Activated T-cell treated with anti-CD3 and anti-CD28 coated beads, Interleukin-2, amount 50 U/mL, for 72 hours (primary cell): ENCODE data around the gene WTAP. TPM values are rescaled to one million over a fixed set of nuclear protein-coding genes. Genes with fewer than 3 reads are reported as not detected.
"Not testable (repeated sequence)": the region's sequence is repeated elsewhere in the genome, so short reads cannot be mapped to it uniquely, and the experiment has no call there.

Experiments used
- ATAC-seq, 2 donors: fragments of 150-1000 bp; cut with Tn5 transposase; replicated peaks in 1 of 2; 2 replicates each; pipeline ENCODE4 v1.10.0; 2021; ENCODE audit warnings: moderate library complexity in 2 of 2, mild to moderate bottlenecking in 1 of 2
- DNase-seq, 2 donors: peaks; one replicate each; pipeline ENCODE4 v3.0.0; 2021 to 2022; ENCODE audit warnings: mixed read lengths in 1 of 2
- H3K27ac Mint-ChIP-seq: one replicate; pipeline ENCODE4 v1.8.0; 2022; ENCODE audit warnings: mild to moderate bottlenecking, moderate library complexity, mixed read lengths
- H3K27me3 Mint-ChIP-seq: one replicate; pipeline ENCODE4 v1.8.0; 2022; ENCODE audit warnings: low read depth, mixed read lengths
- H3K36me3 Mint-ChIP-seq, 2 donors: one replicate each; pipeline ENCODE4 v1.8.0; 2022; ENCODE audit warnings: mixed read lengths in 2 of 2, mild to moderate bottlenecking in 1 of 2; ENCODE audit not compliant: insufficient read depth in 2 of 2
- H3K4me1 Mint-ChIP-seq: one replicate; pipeline ENCODE4 v1.8.0; 2022; ENCODE audit warnings: low read depth, mixed read lengths
- H3K4me3 Mint-ChIP-seq, 2 donors: one replicate each; pipeline ENCODE4 v1.8.0; 2022; ENCODE audit warnings: mild to moderate bottlenecking in 2 of 2, mixed read lengths in 2 of 2, moderate library complexity in 2 of 2
- H3K9me3 Mint-ChIP-seq, 2 donors: one replicate each; pipeline ENCODE4 v1.8.0; 2022; ENCODE audit warnings: mixed read lengths in 2 of 2
- total RNA-seq, 2 donors: library from RNA; stranded (reverse); gene quantifications; one replicate each; pipeline ENCODE4 v1.2.3, GENCODE V29; 2022

WTAP gene
- total RNA-seq, 2 donors from 2014 or later: 108 to 109 TPM

DNA sequence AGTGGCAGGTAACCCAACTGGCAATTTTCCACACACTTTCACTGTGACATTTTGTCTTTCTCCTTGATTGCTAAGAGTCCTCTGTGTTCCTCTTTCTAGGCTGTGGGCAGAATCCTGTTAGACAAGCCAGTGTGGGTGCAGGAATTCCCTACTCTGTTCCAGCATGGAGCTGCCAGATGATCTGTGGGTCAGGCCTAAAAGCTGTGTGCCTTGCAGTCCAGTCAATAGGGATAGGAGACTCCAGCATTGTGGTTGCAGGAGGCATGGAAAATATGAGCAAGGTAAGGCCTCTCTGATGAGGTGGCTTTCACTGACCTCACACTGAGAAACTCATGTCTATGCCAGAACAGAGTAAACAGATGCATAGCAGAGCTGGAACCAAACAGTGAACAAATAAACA is 39.6 kb downstream of the WTAP start:
- peak overlapping the region; percentile 25 for H3K27ac Mint-ChIP-seq
- ATAC-seq (no peak), DNase-seq (no peak)
- H3K27me3 Mint-ChIP-seq: no peaks in the 10 kb centered on the region
- H3K4me3 Mint-ChIP-seq: no peak overlapping the region
- H3K4me1 Mint-ChIP-seq: peaks cover 39% of the 10 kb centered on the region
- peaks cover 0 to 2% of the 10 kb centered on the region in 2 donors for H3K9me3 Mint-ChIP-seq
- peaks cover 14 to 40% of the 10 kb centered on the region in 2 donors for H3K36me3 Mint-ChIP-seq

DNA sequence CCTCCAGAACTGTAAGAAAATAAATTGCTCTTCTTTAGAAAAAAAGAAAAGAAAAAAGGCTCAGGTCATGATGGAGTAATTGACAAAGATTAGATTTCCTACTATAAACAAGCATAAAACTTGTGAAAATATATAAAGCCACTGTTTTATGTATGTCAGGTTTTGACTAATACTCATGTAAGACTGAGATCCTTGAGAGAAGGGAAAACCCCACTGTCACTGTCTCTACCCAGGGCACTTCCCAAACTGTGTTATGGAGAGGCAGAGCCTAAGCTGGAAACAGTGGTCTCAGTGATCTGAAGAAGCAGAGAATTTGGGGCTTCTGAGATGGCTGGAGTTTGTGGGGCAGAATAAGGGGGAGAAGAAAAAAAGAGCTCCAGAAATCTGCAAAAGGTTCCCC is 42.2 kb downstream of the WTAP start:
- DNase-seq (no peak), ATAC-seq (peak; percentile 33 to 37)
- Mint-ChIP-seq H3K27me3 (no peaks in the 10 kb centered on the region), H3K4me1 (peaks cover 27% of the 10 kb centered on the region), H3K27ac (peak overlapping the region; percentile 83), H3K4me3 (no peak overlapping the region), H3K36me3 (peaks cover 10 to 40% of the 10 kb centered on the region in 2 donors), H3K9me3 (peaks cover 0 to 2% of the 10 kb centered on the region in 2 donors)

DNA sequence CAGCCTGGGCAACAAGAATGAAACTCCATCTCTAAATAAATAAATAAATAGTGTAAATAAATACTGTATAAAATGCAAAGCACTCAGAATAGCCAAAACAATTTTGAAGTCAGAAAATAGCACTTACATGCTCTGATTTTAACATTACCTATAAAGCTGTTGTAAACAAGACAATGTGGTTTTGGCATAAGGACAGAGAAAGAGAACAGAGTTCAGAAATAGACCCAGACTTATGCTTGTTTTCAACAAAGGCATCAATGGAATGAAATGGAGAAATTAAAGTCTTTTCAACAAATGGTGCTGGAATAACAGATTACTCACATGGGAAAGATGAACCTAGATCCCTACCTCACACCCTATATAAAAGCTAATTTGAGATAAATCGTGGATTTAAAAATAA is 44.9 kb downstream of the WTAP start:
- Mint-ChIP-seq H3K27ac (no peak overlapping the region), H3K4me3 (no peak overlapping the region), H3K36me3 (peaks cover 10 to 39% of the 10 kb centered on the region in 2 donors), H3K4me1 (peaks cover 12% of the 10 kb centered on the region), H3K27me3 (no peaks in the 10 kb centered on the region), H3K9me3 (peaks cover 0 to 2% of the 10 kb centered on the region in 2 donors)
- ATAC-seq (no peak), DNase-seq (no peak)

DNA sequence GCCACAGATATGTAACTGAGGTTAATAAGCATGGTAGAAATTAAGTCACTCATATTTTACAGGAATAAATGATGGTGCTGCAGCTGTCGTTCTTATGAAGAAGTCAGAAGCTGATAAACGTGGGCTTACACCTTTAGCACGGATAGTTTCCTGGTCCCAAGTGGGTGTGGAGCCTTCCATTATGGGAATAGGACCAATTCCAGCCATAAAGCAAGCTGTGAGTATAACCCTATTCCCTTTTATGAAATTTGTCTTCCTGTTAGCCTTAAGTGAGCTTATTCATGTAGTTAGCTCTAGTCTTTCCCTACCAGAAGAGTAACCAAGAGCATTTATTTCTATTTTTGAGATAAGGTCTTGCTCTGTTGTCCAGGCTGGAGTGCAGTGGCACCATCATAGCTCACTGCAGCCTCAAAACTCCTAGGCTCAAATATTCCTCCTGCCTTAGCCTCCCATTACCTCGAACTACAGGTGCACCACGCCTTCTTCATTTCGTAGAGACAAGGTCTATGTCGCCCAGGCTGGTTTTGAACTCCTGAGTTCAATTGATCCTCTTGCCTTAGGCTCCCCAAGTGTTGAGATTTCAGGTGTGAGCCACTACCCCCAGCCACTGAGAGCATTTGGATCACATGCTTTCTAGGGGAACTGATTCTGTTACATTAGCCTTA is 50.1 kb downstream of the WTAP start:
- Mint-ChIP-seq H3K4me1 (peaks cover 15% of the 10 kb centered on the region), H3K27ac (peak overlapping the region; percentile 83), H3K9me3 (no peaks in the 10 kb centered on the region), H3K36me3 (peaks cover 13 to 36% of the 10 kb centered on the region in 2 donors), H3K4me3 (no peak overlapping the region), H3K27me3 (no peaks in the 10 kb centered on the region)
- DNase-seq (no peak), ATAC-seq (peak in 1 of 2 donors; percentile 4)

DNA sequence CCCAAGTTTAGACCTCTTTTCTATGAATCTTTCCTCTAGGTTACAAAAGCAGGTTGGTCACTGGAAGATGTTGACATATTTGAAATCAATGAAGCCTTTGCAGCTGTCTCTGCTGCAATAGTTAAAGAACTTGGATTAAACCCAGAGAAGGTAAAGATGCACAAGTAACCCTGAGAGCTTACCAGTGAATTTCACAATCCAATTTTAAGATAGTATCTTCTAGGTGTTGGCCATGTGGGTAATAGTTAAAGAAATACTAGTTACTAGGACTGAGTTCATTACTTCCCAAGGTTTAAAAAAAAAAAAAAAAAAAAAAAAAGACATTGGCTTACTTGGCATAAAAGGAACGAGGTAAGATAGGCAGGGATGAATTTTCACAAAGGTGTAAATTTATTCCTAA is 50.8 kb downstream of the WTAP start:
- DNase-seq: no peak
- no peak for ATAC-seq
- Mint-ChIP-seq H3K27ac (peak overlapping the region; percentile 70), H3K4me3 (no peak overlapping the region), H3K4me1 (peaks cover 22% of the 10 kb centered on the region), H3K36me3 (peaks cover 16 to 41% of the 10 kb centered on the region in 2 donors), H3K27me3 (no peaks in the 10 kb centered on the region), H3K9me3 (no peaks in the 10 kb centered on the region)

DNA sequence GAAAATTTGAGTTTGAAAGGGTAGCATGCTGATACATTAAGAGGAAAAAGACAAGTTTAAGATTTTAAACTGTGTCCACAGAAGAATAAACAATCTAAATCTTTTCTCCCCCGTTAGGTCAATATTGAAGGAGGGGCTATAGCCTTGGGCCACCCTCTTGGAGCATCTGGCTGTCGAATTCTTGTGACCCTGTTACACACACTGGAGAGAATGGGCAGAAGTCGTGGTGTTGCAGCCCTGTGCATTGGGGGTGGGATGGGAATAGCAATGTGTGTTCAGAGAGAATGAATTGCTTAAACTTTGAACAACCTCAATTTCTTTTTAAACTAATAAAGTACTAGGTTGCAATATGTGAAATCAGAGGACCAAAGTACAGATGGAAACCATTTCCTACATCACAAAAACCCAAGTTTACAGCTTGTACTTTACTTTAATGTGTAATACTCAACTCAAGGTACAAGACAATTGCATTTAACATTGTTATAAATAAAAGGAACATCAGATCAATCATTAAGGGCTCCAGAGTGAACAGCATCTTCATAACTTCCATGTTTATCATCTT is 51.3 kb downstream of the WTAP start:
- H3K27me3 Mint-ChIP-seq: no peaks in the 10 kb centered on the region
- H3K4me1 Mint-ChIP-seq: peaks cover 27% of the 10 kb centered on the region
- no peaks in the 10 kb centered on the region for H3K9me3 Mint-ChIP-seq
- DNase-seq (no peak), ATAC-seq (no peak)
- H3K36me3 Mint-ChIP-seq: peaks cover 16 to 41% of the 10 kb centered on the region in 2 donors
- H3K27ac Mint-ChIP-seq: peak overlapping the region; percentile 70
- H3K4me3 Mint-ChIP-seq: no peak overlapping the region

DNA sequence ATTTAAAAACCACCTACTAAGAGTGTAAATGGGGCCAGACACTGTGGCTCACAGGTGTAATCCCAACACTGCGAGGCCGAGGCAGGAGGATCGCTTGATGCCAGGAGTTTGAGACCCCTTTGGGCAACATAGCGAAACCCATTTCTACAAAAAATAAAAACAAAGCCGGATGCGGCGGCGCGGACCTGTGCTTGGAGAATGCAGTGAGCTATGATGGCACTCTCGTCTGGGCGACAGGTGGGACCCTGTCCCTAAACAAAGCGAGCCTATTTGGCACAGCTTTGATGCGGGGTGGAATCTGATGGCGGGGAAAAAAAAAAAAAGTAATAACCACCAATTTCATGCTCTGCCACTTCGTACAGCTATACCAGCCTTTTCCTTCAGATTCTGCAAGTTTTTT is 61.0 kb downstream of the WTAP start:
- peak overlapping the region; percentile 97 for H3K27ac Mint-ChIP-seq
- peaks cover 11 to 40% of the 10 kb centered on the region in 2 donors for H3K36me3 Mint-ChIP-seq
- no peaks in the 10 kb centered on the region for H3K27me3 Mint-ChIP-seq
- H3K9me3 Mint-ChIP-seq: no peaks in the 10 kb centered on the region
- peak overlapping the region; percentile 96 to 100 for H3K4me3 Mint-ChIP-seq
- H3K4me1 Mint-ChIP-seq: peaks cover 71% of the 10 kb centered on the region
- ATAC-seq (no peak), DNase-seq (peak in 1 of 2 donors; percentile 33)

DNA sequence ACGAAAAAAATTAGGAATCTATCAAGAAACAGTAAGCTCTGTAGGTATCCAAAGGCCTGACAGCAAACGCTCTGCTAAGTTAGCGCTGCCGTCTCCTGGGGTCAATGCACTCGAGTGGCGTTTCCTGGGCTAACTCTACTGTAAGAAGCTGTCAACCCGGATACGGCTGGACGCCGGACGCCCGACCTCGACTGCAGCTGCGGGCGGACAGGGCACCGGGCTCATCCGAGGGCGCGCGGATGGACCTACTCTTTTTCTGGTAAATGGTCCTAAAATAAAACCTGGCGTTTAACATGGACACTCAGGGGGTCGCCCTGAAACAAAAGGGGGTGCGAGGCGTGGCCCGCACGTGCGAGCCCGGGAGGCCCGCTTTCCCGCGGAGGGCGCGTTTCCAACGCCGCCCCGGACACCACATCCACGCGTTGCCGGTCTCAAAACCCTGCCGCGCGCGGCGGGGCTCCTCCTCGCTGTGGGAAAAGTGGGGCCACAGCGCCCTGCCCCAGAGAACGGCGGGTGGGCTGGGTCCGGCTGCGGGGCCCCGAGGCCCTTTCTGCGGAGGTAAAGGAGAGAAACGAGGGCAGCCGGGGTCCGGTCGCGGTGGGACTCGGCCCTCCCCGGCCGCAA is 61.6 kb downstream of the WTAP start:
- peaks cover 11 to 44% of the 10 kb centered on the region in 2 donors for H3K36me3 Mint-ChIP-seq
- no peaks in the 10 kb centered on the region for H3K27me3 Mint-ChIP-seq
- H3K4me3 Mint-ChIP-seq: peak overlapping the region; percentile 96 to 100
- peaks cover 71% of the 10 kb centered on the region for H3K4me1 Mint-ChIP-seq
- DNase-seq (peak; percentile 46 to 61), ATAC-seq (no peak)
- peak overlapping the region; percentile 97 for H3K27ac Mint-ChIP-seq
- H3K9me3 Mint-ChIP-seq: no peaks in the 10 kb centered on the region

DNA sequence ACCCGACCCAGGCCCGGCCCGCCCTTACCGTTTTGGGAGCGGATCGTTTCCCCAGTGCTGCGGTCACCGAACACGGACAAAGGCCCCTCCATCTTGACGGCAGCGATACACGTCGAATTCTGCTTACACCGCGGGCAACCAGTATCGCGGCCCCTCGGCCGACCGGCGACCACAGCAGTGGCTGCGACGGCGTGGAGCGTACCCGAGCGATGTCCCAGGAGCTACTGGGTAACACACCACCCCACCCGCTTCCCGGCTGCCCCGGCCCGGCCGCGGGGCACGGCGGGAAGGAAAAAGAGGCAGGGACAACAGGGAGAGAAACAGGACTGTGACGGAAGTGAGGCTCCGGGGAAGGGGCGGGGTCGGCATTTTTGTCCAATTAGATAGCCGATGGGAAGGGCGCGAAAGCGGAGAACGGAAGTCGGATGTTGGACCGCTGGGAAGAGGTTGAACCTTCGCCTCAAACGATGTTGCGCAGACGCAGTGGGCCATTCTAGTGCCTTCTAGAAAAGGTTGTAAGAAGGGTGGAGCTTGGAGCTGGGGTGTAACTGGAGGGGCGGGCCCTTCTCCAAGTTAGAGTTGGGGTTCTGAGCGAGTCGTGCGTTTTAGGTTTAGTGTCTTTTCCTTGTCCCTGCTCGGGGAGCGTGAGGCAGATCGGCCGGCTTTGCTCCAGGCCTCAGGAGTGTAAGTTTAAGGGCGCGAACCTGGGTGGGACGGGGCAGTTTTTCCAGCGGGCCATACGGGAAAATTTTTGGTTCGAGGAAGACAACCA is 62.3 kb downstream of the WTAP start, which contains the start of gene TCP1:
Gene TCP1, minus strand, starts transcription at position 226 of the 772 bp plus-strand sequence. Its CDS starts 134 bp downstream, at position 92.
- Mint-ChIP-seq H3K9me3 (no peaks in the 10 kb centered on the region), H3K27me3 (no peaks in the 10 kb centered on the region), H3K4me3 (peak within 1 kb of the TSS; percentile 96 to 100), H3K36me3 (peaks cover 11 to 42% of the 10 kb centered on the region in 2 donors), H3K27ac (peak within 1 kb of the TSS; percentile 97), H3K4me1 (peaks cover 71% of the 10 kb centered on the region)
- DNase-seq (peak; percentile 98 to 99), ATAC-seq (peak; percentile 85 to 86)

DNA sequence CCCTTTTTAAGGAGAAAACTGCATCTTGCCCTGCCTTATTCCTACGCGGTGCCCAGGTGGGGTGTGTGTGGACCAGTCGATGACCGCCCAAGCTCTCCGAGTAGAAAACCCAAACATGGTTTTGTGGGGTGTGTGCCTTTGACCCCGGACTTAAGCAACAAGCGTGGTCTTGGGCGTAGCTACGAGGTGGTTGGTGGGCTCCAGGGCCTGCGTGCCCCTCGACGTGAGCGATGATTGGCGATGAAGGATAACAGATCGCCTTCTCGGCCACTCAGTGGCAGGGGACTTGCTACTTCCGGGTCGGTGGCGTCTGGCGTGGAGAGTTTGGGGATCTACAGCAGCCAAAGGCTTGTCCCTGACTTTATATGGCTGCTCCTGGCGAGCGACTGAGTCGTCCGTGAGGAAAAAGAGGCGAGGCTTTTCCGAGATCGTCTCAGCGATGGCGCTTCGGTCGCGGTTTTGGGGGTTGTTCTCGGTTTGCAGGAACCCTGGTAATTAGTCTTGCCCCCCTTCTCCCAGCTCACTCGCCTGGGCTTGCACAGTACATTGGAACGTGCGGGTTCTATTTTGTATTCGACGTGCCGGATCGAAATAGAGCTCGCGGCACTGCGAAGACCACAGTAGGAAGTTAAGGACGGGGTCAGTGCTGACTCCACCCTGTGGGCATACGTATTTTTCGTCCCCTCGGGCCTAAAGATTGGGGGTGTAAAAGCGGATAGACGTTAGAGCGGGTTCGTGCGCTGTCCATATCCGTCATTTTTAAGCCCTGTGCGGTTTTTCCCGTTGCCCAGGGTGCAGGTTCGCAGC is 63.0 kb downstream of the WTAP start, which contains the start of gene MRPL18:
Gene MRPL18, plus strand, starts transcription at position 319 of the 807 bp plus-strand sequence. Its CDS starts 121 bp downstream, at position 440.
- peak; percentile 90 to 94 for DNase-seq
- Mint-ChIP-seq H3K27me3 (no peaks in the 10 kb centered on the region), H3K27ac (peak within 1 kb of the TSS; percentile 97), H3K4me3 (peak within 1 kb of the TSS; percentile 96 to 100), H3K36me3 (peaks cover 13 to 36% of the 10 kb centered on the region in 2 donors), H3K9me3 (no peaks in the 10 kb centered on the region), H3K4me1 (peaks cover 66% of the 10 kb centered on the region)
- peak; percentile 87 to 88 for ATAC-seq

DNA sequence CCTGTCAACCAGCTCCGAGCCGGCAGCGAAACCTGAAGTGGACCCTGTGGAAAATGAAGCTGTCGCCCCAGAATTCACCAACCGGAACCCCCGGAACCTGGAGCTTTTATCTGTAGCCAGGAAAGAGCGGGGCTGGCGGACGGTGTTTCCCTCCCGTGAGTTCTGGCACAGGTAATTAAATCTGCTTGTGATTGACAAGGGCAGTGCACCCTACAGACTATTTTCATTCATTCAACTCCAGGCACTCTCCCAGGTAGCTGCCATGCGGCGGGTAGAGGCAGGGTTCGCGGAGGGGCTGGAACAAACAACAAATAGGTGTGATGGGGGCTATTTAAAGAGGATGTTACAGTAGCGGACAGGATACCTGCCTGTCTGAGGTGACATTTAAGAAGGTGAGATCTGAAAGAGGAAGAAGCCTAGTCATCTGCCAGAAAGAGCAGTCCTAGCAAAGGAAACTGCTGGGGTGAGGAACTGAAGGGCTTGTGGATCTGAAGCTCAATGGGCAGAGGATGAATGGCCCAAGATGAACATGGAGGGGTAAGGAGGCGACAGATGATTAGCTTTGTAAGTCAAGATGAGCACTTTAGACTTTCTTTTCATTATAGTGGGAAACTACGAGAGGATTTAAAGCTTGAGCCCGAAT is 63.8 kb downstream of the WTAP start:
- Mint-ChIP-seq H3K27me3 (no peaks in the 10 kb centered on the region), H3K36me3 (peaks cover 13 to 38% of the 10 kb centered on the region in 2 donors), H3K4me1 (peaks cover 66% of the 10 kb centered on the region), H3K27ac (peak overlapping the region; percentile 97), H3K4me3 (peak overlapping the region; percentile 96 to 100), H3K9me3 (no peaks in the 10 kb centered on the region)
- ATAC-seq: no peak
- DNase-seq: peak in 1 of 2 donors; percentile 17

DNA sequence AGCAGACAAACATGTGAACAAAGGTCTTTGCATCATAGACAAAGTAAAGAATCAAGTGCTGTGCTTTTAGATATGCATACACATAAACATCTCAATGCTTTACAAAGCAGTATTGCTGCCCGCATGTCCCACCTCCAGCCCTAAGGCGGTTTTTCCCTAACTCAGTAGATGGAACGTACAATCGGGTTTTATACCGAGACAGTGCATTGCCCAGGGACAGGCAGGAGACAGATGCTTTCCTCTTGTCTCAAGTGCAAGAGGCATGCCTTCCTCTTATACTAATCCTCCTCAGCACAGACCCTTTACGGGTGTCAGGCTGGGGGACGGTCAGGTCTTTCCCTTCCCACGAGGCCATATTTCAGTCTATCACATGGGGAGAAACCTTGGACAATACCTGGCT is 67.7 kb downstream of the WTAP start:
- not testable (repeated sequence) for H3K27me3 Mint-ChIP-seq, DNase-seq, ATAC-seq, H3K4me3 Mint-ChIP-seq, H3K9me3 Mint-ChIP-seq
- peaks cover 67% of the 10 kb centered on the region for H3K4me1 Mint-ChIP-seq
- peak overlapping the region; percentile 86 for H3K27ac Mint-ChIP-seq
- peaks cover 7 to 43% of the 10 kb centered on the region in 2 donors for H3K36me3 Mint-ChIP-seq
